CD1c-positive myeloid dendritic cell (primary cell): Measurements from ENCODE around the gene TRIM25.
A peak's percentile ranks its signal among the peaks of the same experiment; 100 is the strongest.

Source experiments
- DNase-seq: peaks from one replicate; pipeline ENCODE4 v3.0.0-alpha.2; 2016; ENCODE audit errors: extremely low spot score

Gene TRIM25

DNA sequence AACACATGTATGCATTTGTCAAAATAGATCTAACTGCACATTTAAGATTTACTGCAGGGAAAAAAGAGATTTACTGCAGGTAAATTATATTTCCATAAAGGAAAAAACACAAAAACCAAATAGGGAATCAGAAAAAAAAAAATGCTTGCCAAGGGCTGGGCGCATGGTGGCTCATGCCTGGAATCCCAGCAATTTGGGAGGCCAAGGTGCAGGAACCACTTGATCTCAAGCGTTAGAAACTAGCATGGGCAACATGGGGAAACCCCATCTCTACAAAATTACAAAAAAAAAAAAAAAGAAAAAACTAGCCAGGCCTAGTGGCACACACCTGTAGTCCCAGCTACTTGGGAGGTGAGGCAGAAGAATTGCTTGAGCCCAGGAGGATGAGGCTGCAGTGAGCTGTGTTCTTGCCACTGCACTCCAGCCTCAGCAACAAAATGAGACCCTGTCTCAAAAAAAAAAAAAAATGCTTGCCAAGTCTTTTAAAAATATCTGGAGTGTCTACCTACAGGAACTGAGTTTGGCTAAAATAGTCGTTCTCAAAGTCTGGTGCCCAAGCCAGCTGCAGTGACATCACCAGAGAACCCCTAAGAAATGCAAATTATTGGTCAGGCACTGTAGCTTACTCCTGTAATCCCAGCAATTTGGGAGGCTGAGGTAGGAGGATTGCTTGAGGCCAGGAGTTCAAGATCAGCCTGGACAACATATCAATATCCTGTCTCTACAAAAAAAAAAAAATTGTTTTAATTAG lies 17.5 kb downstream of the TRIM25 start:
- no peak for DNase-seq

DNA sequence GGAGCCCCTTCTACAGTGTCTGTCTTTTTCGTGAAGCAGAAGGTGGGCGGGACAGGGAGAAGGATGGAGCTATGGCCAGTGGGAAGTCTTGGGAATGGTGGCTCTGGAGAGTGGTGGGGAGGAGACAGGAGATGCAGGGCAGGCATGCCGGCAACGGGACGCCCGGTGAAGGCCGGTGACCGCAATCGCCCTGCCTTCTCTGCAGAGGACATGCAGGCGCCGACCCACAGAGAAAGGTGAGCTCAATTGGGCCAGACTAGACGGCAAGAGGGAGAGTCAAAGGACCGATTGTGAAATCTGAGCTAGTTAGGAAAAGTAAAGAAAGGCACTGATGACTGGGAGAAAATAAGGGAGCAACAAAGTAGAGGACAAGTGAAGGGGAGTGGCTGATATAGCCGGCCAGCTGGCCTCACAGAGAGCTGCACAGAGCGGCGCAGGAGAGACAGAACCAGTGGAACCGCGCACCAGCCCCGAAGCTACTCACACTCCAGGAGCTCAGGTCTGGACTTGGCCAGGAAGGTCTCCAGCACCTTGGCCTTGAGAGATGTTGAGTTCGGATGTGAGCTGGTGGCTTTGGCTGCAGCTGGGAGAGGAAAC lies 18.9 kb downstream of the TRIM25 start:
- DNase-seq = no peak

DNA sequence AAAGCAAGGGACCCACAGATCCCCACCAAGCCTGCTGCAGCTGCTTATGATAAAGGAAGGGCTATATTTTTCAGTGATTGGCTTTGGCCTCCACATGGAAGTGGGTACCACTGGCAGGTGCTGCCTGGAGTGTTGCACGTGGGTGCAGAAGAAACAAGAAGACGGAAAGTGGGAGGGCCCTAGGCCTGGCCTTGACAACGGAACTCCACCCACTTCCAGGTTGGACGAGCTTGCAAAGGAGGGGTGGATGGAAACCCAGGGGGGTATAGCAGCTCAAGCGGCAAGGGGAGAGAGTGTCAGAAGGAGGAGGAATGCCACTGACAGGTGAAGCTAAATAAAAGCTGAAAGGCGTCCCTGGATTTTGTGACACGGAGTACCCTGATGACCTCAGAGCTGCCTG lies 20.3 kb downstream of the TRIM25 start:
- DNase-seq = no peak

DNA sequence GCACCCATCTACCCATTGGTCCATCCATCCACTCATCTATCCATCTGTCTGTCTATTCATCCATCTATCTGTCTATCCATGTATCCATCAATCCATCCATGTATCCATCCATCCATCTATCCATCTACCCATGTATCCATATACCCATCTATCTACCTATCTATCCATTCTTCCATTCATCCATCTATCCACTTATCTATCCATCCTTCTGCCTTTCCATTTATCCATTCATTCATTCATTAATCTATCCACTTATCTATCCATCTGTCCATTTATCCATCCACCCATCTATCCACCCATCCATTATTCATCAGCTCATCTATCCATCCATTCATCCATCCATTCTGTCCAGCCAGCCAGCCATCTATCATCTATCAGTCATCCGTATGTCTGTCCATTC lies 21.5 kb downstream of the TRIM25 start:
- DNase-seq = no peak

DNA sequence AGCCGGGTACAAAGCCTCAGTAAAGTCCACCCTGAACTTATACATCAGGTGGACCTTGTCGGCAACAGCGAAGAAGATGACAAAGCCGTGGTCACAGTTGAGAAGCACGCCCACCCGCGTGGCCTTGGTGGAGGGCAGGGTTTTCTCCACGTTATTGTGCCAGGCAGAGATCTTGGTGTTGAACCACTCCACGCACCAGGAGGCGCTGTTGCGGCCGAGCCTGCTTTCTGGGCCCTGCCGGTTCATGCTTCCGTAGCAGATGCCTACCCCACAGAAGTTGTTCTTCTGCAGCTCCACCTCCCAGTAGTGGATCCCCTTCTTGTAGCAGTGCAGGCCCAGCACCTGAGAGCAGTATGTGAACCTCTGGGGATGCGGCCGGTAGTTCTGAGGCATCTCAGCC lies 22.1 kb downstream of the TRIM25 start:
- peak; percentile 53 for DNase-seq

DNA sequence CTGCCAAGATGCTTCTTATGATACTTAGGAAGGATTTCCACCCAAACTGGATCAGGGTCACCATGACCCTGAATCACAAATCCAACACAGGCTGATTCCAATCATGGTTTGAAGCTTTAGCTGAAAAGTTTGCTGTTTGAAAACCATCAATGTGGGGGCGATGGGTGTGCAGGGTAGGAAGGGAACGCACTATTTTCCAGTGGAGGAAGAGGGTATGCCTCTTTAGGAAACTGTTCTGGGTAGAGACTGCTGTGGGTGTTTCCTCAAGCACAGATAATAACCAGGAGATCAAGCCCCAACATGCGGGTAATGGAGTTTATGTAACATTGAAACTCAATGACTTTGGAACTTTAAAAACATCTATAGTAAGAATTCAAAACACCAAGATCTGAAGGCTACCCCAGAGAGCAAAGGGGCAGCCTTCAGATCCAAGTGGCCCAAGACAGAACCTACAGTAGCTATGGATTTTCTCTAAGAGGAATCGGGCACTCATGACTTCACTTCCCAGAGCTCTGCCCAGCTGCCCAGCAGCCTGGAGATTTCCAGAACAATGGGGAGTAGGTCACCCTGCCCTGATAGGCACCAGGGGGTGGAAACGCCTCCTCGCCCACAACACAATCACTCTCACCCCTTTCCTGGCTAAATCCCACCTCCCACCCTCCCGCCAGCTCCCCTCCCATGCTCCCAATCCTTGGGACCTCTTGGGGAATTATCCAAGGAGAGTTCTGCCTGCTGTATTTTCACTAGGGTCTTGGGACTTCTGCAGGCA lies 22.8 kb downstream of the TRIM25 start:
- DNase-seq = no peak

DNA sequence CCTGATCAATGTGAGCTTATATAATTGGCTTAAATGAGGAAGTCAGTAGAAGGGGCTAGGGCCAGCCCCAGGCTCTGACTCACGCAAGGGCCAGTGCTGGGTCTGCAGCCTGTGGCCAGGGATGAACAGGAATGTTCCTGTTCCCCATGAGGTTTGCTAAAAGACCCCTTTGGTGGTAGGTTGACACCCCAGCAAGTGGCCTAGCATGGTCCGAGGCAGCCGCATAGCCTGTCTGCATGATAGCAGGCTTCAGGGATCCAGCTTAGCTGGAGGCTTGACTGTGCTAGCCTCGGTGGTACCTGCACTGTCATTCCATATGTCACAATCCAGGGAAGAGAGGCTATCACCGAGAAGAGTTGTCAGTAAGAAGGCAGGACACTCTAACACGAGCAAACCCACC lies 23.5 kb downstream of the TRIM25 start:
- DNase-seq = no peak

DNA sequence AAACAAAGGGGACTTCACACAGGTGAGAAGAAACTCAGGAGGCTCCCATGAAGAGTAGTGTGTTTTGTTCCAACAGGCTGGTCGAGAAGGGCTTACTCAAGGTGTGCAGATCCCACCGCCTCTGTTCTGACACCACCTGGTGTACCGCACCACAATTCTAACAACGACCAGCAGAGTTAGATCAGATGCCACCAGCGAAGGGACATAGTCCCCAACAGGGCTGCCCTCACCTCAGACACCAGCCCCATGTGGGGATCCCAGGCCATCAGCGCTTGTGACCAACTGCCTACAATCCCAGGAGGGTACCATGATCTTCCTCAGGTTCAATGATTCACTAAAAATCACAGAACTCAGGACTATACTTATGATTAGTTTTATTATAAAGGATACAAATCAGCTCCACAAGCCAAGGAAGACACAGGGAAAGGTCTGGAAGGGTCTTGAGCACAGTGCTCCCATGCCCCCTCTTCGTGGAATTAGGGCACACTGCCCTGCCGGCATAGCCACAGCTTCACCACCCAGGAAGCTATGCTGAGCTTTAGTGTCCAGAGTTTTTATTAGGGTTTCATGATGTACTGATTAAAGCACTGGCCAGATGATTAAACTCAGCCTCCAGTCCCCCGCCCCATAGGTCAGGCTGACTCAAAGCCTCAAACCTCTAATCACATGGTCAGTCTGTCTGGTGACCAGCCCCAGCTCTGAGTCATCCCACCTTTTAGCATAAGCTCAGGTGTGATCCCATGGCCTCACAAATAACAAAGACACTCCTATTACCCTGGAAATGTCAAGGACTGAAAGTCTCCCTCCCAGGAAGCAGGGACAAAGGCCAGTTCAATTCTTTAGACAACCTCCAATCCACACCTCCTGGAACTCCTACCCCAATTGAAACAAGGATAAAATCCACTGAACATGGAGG lies 26.0 kb downstream of the TRIM25 start:
- DNase-seq = no peak

DNA sequence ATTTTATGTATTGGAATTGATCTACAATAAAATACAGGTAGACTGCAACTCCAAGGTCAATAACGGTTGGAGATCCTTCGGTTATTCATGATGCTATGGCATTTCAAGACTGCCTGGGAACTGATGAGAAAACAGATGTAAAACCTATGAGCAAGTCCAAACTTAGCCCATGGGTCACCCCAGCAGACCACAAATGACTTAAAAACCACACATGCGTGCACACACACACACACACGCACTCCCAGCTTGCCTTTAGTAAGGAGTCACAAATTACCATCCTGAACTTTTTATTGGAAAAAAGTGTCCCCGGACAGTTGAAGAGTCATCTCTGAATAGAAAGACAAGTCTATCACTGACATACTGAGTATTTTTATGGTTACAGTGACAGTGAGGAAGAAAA lies 26.7 kb downstream of the TRIM25 start:
- no peak for DNase-seq

DNA sequence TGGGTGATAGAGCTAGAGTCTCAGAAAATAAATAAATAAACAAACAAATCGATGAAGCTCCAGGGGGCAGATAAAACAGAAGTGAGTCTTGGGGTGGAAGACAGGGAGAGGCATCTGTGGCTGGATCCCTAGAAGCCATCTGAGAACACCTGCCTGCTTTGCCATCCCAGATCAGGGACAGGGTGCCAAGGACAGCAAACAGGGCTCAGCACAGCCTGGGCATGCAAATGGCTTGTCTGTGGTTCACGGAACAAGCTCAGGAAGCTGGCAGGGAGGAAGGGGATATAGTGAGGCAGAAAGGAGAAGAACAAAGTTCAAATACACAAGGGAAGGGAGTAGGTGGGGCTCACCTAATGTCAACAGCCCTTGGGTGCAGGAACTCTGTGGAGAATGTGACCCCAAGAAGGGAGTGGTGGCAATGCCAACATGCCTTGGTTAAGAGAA lies 27.5 kb downstream of the TRIM25 start:
- no peak for DNase-seq

DNA sequence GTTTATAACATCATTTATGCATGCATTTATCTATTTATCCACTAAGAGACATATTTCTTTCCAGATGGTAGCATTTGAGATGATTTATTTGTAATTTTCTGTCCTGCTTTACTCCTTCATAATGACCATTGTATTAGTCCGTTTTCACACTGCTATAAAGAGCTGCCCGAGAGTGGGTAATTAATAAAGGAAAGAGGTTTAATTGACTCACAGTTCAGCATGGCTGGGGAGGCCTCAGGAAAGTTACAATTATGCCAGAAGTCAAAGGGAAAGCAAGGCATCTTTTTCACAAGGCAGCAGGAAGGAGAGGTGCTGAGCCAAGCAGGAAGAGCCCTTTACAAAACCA lies 28.6 kb downstream of the TRIM25 start:
- DNase-seq = no peak

DNA sequence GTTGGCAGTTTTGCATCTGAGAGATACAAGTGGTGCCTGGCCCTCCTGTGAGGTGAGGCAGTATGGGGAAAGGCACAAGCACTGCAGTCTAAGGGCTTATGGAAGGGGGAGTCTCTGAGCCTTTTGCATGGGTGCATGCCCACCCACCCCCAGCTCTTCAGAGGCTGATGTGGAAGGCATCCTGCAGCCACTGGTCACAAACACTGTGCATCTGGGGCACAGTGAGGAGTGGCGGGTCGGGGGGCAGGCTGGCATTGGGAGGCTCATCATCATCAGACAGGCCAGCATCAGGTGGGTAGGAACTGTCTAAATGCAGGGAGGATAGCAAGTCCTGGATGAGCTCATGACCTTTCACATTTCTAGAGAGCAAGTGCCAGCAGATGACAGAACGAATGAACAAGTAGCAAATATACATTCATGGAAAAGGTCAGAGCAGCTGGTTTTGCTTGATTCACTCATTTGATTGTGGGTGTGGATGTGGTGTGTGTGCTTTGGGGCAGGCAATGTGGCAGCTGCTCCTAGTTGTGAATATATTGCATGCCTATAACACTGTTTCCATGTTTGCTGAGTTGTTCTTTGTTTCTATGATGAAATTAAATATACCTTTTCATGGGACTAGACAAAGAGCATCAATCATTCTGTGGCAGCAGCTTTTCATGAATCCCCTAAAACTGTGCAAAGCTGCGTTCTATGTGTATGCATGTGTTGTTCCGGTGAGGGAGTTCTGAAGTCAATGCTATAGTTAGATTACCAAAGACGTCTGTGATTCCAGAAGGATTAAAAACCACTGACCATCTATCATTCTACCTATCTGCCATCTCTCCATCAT lies 29.2 kb downstream of the TRIM25 start:
- no peak for DNase-seq

DNA sequence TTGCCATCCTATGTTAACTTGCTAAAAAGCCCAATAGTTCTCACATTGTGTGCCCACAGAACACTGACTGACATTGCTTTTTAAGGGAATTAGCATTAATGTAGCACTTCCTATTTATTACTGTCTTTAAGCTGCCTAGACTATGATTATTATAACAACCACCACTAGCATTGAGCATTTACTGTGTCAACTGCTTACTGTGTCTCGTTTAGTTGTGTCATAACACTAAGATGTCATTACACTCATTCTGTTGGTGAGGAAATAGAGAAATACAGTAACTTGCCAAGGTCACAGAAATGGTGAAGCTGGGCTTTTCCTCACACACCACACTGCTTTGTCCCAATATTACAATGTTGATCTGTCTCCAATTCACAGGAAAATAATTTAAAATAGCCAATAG lies 30.2 kb downstream of the TRIM25 start:
- DNase-seq = peak; percentile 26

DNA sequence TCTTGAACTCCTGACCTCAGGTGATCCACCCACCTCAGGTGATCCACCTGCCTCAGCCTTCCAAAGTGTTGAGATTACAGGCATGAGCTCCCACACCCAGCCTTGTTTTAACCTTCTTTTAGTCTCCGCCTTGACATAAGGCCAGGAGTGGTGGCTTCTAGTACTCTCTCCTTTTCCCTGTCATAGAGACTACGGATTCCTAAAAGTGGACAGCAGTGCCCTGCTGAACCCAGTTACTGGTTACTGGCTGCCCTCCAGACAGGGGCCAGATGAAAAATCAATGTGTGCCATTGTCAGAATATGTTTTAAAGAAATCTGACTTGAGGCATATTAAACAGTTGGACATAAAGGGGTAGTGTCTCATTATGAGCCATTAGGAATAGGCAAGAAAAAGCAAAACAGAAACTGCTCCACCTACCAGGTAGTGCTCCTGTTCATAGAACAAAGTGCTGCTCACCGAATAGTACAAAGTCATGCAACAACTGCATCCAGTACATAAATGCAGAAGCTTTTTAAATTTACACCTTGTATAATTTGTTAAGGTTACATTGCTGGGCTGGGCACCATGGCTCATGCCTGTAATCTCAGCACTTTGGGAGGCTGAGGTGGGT lies 32.1 kb downstream of the TRIM25 start:
- no peak for DNase-seq

DNA sequence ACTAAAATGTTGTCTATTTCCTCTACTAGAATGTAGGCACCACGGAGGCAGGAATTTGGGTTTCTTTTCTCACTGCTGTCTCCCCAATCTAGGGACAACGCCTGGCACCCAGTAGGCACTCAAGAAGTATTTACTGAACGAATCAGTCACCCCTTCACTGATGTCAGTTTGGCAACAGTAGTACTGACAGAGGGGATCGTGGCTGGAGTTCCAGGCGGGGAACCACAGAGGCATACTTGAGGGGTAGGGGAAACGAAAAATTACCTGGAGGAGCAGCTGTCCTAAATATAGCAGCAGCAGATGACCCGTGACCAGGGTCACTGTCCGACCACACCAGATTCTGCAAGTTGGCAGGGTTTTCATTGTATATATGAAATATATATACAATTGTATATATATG lies 33.3 kb downstream of the TRIM25 start:
- DNase-seq = no peak

DNA sequence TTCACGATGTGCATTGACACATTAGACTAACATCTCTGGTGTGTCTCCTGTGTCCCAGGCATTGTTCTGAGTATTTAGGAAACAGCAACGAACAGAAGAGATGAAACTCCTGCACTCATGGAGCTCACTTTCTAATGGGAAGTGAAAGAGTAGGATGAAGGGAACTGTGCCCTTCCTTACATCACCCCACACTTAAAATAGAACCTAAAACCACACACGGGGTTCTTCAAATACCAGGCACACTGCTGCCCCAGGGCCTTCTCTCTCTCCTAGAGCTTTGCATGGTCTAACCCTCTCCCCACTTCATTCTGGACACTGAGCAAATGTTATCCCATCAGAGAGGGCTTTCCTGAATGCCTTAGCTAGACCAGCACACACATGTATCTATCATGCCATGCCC lies 33.7 kb downstream of the TRIM25 start:
- peak; percentile 46 for DNase-seq

DNA sequence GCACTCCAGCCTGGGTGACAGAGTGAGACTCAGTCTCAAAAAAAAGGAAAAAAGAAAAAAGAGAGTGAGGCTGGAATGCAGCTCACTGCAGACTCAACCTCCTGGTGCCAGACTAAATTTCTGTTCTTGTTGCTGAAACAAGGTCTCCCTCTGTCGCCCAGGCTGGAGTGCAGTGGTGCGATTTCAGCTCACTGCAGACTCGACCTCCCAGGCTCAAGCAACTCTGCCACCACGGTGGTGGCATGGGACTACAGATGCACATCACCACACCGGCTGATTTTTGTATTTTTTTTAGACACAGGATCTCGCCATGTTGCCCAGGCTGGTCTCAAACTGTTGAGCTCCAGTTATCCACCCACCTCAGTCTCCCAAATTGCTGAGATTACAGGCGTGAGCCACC lies 34.6 kb downstream of the TRIM25 start:
- DNase-seq = no peak

DNA sequence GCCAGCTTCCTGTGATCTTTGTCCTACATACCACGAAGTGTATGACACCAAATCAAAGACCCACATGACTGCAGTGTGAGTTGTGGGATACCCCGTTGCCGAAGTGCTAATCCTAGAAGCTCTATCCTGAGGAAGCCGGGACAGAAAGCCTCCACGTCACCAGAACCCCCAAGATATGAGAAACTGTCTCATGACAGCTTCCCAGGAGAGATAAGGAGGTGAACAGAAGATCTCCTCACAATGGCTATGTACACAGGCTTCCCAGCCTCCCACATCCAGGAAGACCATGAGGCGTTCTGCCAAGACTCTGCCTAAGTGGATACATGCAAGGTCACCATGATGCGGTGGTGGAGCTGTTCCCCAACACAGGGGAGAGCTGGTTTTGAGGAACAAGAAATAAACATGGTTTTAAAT lies 37.1 kb downstream of the TRIM25 start:
- no peak for DNase-seq

DNA sequence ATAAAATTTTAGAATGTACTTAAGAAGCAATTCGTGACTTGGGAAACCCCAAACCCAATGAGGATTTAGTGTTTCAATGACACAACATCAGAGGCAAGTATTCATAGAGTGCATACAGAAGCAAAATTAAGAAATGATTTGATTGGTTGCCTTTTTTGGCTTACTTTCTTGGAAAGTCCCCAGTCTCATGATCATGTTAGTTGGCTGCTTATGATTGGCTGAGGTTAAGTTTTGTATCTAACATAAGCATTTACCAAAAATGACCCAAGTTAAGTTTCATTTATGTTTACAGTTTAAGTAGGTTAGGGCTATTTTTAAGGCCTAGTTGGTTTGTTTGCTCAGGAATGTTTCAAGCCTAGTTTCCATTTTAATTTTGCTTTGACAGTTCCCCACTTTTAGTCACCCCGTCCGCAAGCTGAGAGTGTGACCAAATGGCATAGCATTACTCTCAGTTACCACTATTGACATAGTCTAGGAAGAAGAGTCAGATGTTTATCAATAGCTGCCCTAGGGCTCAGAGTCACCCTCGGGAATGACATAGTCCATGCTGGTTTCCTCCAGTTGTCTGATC lies 43.7 kb downstream of the TRIM25 start:
- DNase-seq = no peak

DNA sequence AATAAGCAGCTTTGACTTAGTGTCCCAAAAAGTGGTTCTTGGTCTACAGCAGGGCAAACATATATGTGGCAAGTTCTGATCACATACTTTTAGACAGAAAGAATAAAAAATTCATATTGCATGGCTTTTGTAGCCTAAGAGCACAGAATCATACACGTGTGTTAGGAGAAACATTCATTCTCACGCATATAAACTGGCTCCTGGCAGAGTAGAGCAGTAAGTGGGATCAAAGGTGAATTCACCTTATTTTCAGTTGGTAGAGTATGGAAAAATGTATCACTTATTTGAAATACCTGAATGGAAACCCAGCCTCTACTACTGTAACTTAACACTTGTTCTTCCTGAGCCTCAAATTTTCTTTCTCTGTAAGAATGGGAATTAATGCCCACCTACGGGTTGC lies 45.1 kb downstream of the TRIM25 start:
- no peak for DNase-seq
